Measurements from ENCODE around the gene KCNA5. TPM values are rescaled to one million over a fixed set of nuclear protein-coding genes. Genes with fewer than 3 reads are reported as not detected.

Gene KCNA5
- total and polyA plus RNA-seq, 2 of the 13 experiments (the other 11 are each of a cell fraction or from before 2014, with no cell fraction given) = not detected

GRCh38 chr12:5040368-5040767 lies 3.3 kb upstream of the KCNA5 start:
- TF ChIP-seq SIN3A (IDR thresholded peaks at IDR 0.05; ENCODE audit: borderline replicate concordance, low read depth, low read length) (no peak), MXI1 (IDR thresholded peaks at IDR 0.05; ENCODE audit: borderline replicate concordance, low read depth, low read length) (no peak), RFX5 (IDR thresholded peaks at IDR 0.05; ENCODE audit: low read depth, low read length) (no peak), ESRRA (CRISPR knock-in tag; IDR thresholded peaks at IDR 0.05; ENCODE audit: low read depth) (no peak), IRX3 (CRISPR knock-in tag; IDR thresholded peaks at IDR 0.05; ENCODE audit: borderline replicate concordance, low read depth) (no peak)
- 3% methylated on average over 5 of the region's 5 CpGs for WGBS (ENCODE audit: low lambda C conversion rate)
- no peak overlapping the region for H3K4me3 ChIP-seq (replicated peaks in 1 of 3; ENCODE audit: insufficient read depth in 1 of 3, low read depth in 2 of 3, low read length in 3 of 3)
- intact Hi-C loops (cut with micrococcal nuclease; ENCODE audit: unreplicated experiment) = no loop called here
- H3K4me1 ChIP-seq (ENCODE audit: insufficient read depth, low read length) = no peaks in the 10 kb centered on the region
- no peaks in the 10 kb centered on the region for H4K20me1 ChIP-seq (ENCODE audit: insufficient read depth, low read length)
- H3K27ac ChIP-seq (ENCODE audit: extremely low read length, insufficient read depth, low read length) = no peak overlapping the region
- BruUV-seq (replicated peaks) = no TSS peak
- no peaks in the 10 kb centered on the region for H3K9me3 ChIP-seq (ENCODE audit: low read length)
- FAIRE-seq (no peak), ATAC-seq (no peak), DNase-seq (ENCODE audit: low spot score) (no peak)
- POLR2A ChIA-PET = no interaction called here
- H3K27me3 ChIP-seq (ENCODE audit: control insufficient read depth in 1 of 2, insufficient read depth in 2 of 2, low read length in 2 of 2) = peaks cover 0 to 7% of the 10 kb centered on the region in 2 experiments; a peak in 2 of 5 replicates
- in situ Hi-C loops (cut with HindIII; ENCODE audit: extremely low pct_ligation_motif_present, low pct_unique_long_range_greater_than_20kb) = no loop called here
- CTCF ChIA-PET (ENCODE audit: low intra/inter-chr PET ratio, low total read pairs) = no interaction called here
- H3K36me3 ChIP-seq (replicated peaks in 1 of 2; ENCODE audit: control insufficient read depth in 1 of 2, insufficient read depth in 2 of 2, low read length in 2 of 2) = no peaks in the 10 kb centered on the region
- H3K9ac ChIP-seq (ENCODE audit: insufficient read depth, low read depth, low read length) = no peak overlapping the region
- no peak overlapping the region for H2AFZ ChIP-seq (ENCODE audit: low read length)
- no peaks in the 10 kb centered on the region for H3K79me2 ChIP-seq (ENCODE audit: insufficient read depth, low read length)
- no peak overlapping the region for H3K4me2 ChIP-seq (ENCODE audit: low read depth, low read length)

DNA sequence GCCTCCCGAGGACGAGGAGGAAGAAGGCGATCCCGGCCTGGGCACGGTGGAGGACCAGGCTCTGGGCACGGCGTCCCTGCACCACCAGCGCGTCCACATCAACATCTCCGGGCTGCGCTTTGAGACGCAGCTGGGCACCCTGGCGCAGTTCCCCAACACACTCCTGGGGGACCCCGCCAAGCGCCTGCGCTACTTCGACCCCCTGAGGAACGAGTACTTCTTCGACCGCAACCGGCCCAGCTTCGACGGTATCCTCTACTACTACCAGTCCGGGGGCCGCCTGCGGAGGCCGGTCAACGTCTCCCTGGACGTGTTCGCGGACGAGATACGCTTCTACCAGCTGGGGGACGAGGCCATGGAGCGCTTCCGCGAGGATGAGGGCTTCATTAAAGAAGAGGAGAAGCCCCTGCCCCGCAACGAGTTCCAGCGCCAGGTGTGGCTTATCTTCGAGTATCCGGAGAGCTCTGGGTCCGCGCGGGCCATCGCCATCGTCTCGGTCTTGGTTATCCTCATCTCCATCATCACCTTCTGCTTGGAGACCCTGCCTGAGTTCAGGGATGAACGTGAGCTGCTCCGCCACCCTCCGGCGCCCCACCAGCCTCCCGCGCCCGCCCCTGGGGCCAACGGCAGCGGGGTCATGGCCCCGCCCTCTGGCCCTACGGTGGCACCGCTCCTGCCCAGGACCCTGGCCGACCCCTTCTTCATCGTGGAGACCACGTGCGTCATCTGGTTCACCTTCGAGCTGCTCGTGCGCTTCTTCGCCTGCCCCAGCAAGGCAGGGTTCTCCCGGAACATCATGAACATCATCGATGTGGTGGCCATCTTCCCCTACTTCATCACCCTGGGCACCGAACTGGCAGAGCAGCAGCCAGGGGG lies 979 bp downstream of the KCNA5 start:
- WGBS (ENCODE audit: low lambda C conversion rate) = 50% methylated on average over 36 of the region's 71 CpGs
- Histone ChIP-seq H3K27ac (ENCODE audit: extremely low read length, insufficient read depth, low read length) (no peak overlapping the region), H3K9me3 (ENCODE audit: low read length) (no peaks in the 10 kb centered on the region), H3K4me3 (replicated peaks in 1 of 3; ENCODE audit: insufficient read depth in 1 of 3, low read depth in 2 of 3, low read length in 3 of 3) (no peak overlapping the region), H3K4me2 (ENCODE audit: low read depth, low read length) (no peak overlapping the region), H3K9ac (ENCODE audit: insufficient read depth, low read depth, low read length) (no peak overlapping the region), H3K36me3 (replicated peaks in 1 of 2; ENCODE audit: control insufficient read depth in 1 of 2, insufficient read depth in 2 of 2, low read length in 2 of 2) (no peaks in the 10 kb centered on the region), H4K20me1 (ENCODE audit: insufficient read depth, low read length) (no peaks in the 10 kb centered on the region), H3K79me2 (ENCODE audit: insufficient read depth, low read length) (no peaks in the 10 kb centered on the region), H3K27me3 (ENCODE audit: control insufficient read depth in 1 of 2, insufficient read depth in 2 of 2, low read length in 2 of 2) (peaks cover 1 to 23% of the 10 kb centered on the region in 2 experiments; a peak in 3 of 5 replicates), H3K4me1 (ENCODE audit: insufficient read depth, low read length) (peaks cover 4% of the 10 kb centered on the region), H2AFZ (ENCODE audit: low read length) (no peak overlapping the region)
- no peak for ATAC-seq
- in situ Hi-C loops (cut with HindIII; ENCODE audit: extremely low pct_ligation_motif_present, low pct_unique_long_range_greater_than_20kb) (no loop called here), intact Hi-C loops (cut with micrococcal nuclease; ENCODE audit: unreplicated experiment) (no loop called here)
- BruUV-seq (replicated peaks) = no TSS peak
- no peak for DNase-seq (ENCODE audit: low spot score)
- POLR2A ChIA-PET = no interaction called here
- CTCF ChIA-PET (ENCODE audit: low intra/inter-chr PET ratio, low total read pairs) = no interaction called here
- no peak for FAIRE-seq
- TF ChIP-seq CENPX (CRISPR knock-in tag; IDR thresholded peaks at IDR 0.05) (no peak), SP5 (CRISPR knock-in tag; IDR thresholded peaks at IDR 0.05; ENCODE audit: borderline replicate concordance, low read depth) (no peak), ZNF792 (CRISPR knock-in tag; IDR thresholded peaks at IDR 0.05) (no peak), JDP2 (CRISPR knock-in tag; IDR thresholded peaks at IDR 0.05; ENCODE audit: borderline replicate concordance) (no peak), ZNF704 (CRISPR knock-in tag; IDR thresholded peaks at IDR 0.05; ENCODE audit: borderline replicate concordance) (no peak), ZNF891 (CRISPR knock-in tag; IDR thresholded peaks at IDR 0.05) (no peak), MAFF (IDR thresholded peaks at IDR 0.05; ENCODE audit: low read depth, low read length) (no peak), ZBTB14 (CRISPR knock-in tag; IDR thresholded peaks at IDR 0.05) (no peak), NFYC (CRISPR knock-in tag; IDR thresholded peaks at IDR 0.05) (no peak)
- TF ChIP-seq, protein P1, sequence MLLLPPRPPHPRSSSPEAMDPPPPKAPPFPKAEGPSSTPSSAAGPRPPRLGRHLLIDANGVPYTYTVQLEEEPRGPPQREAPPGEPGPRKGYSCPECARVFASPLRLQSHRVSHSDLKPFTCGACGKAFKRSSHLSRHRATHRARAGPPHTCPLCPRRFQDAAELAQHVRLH (CRISPR knock-in tag; IDR thresholded peaks at IDR 0.05; ENCODE audit: borderline replicate concordance, low read depth) = no peak

Measured in HepG2 (cell line).